Measurements from ENCODE around the gene SCRN2.

DNA sequence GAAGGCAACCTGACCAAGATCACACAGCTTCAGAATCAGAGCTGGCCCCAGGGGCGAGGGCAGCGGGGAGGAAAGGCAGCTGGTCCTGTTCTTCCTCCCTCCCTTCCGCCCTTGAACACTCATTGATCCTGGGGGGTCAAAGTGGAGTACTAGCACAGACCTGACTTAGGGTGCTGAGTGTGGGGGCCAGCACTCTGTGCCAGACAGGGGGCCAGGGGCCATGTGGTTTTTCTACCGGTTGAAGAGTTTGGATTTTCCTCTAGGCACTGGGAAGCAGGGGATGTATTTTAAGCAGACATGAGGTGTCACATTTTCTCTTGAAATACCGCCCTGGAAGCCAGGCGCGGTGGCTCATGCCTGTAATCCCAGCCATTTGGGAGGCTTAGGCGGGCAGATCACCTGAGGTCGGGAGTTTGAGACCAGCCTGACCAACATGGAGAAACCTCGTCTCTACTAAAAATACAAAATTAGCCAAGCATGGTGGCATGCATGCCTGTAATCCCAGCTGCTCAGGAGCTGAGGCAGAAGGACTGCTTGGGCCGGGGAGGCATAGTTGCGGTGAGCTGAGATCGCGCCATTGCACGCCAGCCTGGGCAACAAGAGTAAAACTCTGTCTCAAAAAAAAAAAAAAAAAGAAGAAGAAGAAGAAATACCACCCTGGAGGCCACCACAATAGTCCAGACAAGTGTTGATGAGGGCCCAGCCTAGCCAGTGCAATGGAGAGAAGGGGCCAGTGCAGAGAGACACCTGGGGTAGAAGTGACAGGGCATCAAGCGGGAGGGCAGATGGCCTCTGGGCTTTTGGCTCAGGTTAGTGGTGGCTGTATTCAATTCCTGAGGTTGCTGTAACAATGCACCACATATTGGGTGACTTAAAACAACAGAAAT, 34.8 kb downstream of the SCRN2 start:
- TF ChIP-seq POLR2A (IDR thresholded peaks at IDR 0.05) (no peak), POLR2AphosphoS5 (IDR thresholded peaks at IDR 0.05) (no peak), EP300 (IDR thresholded peaks at IDR 0.05) (no peak)
- TF ChIP-seq, protein P1, sequence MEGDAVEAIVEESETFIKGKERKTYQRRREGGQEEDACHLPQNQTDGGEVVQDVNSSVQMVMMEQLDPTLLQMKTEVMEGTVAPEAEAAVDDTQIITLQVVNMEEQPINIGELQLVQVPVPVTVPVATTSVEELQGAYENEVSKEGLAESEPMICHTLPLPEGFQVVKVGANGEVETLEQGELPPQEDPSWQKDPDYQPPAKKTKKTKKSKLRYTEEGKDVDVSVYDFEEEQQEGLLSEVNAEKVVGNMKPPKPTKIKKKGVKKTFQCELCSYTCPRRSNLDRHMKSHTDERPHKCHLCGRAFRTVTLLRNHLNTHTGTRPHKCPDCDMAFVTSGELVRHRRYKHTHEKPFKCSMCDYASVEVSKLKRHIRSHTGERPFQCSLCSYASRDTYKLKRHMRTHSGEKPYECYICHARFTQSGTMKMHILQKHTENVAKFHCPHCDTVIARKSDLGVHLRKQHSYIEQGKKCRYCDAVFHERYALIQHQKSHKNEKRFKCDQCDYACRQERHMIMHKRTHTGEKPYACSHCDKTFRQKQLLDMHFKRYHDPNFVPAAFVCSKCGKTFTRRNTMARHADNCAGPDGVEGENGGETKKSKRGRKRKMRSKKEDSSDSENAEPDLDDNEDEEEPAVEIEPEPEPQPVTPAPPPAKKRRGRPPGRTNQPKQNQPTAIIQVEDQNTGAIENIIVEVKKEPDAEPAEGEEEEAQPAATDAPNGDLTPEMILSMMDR (IDR thresholded peaks at IDR 0.05): no peak
